AG09309 (cell line): ENCODE measurements around the gene NFATC2.

ENCODE experiments used
- DNase-seq: peaks from one replicate; pipeline ENCODE4 v3.0.0-alpha.2; 2010; ENCODE audit warnings: low read depth
- H3K4me3 ChIP-seq: 2 replicates; pipeline ENCODE4 v1.5.1; 2011; ENCODE audit warnings: mild to moderate bottlenecking, low read depth, low read length, moderate library complexity; ENCODE audit not compliant: control insufficient read depth
- TF ChIP-seq, protein P1 (sequence below): IDR thresholded peaks from 2 replicates; pipeline ENCODE4 v1.5.1; 2011; ENCODE audit warnings: mild to moderate bottlenecking, low read depth, low read length, inconsistent platforms; ENCODE audit not compliant: insufficient read depth, control insufficient read depth; ENCODE audit errors: missing control alignments

The NFATC2 gene

DNA sequence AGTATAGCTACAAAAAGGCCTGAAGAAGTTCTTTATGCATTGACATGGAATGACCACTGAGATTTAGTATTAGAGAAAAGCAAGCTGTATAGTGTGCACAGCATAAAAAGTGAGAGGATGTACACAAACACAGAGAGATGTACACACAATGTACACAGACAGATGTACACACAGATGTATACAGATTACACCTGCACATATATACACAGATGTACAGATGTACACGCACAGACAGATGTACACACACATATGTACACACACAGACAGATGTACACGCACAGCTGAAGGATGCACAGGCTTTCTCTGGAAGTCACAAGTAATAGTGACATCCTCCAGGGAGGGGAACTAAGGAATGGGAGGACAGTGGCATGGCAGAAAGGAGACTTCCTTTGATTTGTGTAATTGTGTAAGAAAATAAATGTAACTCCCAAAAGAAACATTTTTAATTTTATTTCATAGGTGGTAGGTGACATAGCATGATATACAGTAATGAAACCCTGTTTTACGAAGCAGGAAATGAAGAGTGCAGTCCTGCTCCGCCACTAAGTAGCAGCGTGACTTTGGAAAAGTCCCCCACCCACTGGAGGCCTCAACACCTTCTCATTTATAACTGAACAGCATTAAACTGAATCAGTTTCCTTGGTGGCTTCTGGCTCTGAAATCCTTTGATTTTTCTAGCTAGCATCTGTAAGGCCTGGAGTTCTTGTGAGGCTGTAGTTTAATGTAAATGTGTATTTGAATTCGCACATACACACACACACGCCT, 14.1 kb downstream of the NFATC2 start:
- TF ChIP-seq, protein P1, sequence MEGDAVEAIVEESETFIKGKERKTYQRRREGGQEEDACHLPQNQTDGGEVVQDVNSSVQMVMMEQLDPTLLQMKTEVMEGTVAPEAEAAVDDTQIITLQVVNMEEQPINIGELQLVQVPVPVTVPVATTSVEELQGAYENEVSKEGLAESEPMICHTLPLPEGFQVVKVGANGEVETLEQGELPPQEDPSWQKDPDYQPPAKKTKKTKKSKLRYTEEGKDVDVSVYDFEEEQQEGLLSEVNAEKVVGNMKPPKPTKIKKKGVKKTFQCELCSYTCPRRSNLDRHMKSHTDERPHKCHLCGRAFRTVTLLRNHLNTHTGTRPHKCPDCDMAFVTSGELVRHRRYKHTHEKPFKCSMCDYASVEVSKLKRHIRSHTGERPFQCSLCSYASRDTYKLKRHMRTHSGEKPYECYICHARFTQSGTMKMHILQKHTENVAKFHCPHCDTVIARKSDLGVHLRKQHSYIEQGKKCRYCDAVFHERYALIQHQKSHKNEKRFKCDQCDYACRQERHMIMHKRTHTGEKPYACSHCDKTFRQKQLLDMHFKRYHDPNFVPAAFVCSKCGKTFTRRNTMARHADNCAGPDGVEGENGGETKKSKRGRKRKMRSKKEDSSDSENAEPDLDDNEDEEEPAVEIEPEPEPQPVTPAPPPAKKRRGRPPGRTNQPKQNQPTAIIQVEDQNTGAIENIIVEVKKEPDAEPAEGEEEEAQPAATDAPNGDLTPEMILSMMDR, result no peak
- DNase-seq, result no peak

GRCh38 chr20:51526754-51527153, 15.8 kb downstream of the NFATC2 start:
- DNase-seq, result no peak
- TF ChIP-seq, protein P1, result no peak

More for the DNA sequence above, 14.1 kb downstream of the NFATC2 start:
- H3K4me3 ChIP-seq, result no peak overlapping the region

DNA sequence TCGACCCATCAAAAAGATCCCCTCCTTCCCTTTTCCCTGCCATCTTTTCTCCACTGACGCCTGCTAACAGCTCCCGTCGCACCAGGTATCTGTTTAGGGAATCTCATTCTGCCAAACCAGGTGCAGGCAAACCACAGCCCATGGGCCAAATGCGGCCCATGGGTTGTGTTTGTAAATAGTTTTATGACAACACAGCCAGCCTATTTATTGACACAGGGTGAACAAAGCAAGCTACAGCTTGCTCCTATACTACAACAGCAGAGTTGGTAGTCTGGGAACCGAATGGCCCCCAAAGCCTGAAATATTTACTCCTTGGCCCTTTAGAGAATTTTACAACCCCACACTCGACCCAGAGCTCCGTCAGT, 16.4 kb downstream of the NFATC2 start:
- DNase-seq, result no peak
- TF ChIP-seq, protein P1, result no peak
- H3K4me3 ChIP-seq, result no peak overlapping the region

More at GRCh38 chr20:51526754-51527153, 15.8 kb downstream of the NFATC2 start:
- H3K4me3 ChIP-seq, result no peak overlapping the region

DNA sequence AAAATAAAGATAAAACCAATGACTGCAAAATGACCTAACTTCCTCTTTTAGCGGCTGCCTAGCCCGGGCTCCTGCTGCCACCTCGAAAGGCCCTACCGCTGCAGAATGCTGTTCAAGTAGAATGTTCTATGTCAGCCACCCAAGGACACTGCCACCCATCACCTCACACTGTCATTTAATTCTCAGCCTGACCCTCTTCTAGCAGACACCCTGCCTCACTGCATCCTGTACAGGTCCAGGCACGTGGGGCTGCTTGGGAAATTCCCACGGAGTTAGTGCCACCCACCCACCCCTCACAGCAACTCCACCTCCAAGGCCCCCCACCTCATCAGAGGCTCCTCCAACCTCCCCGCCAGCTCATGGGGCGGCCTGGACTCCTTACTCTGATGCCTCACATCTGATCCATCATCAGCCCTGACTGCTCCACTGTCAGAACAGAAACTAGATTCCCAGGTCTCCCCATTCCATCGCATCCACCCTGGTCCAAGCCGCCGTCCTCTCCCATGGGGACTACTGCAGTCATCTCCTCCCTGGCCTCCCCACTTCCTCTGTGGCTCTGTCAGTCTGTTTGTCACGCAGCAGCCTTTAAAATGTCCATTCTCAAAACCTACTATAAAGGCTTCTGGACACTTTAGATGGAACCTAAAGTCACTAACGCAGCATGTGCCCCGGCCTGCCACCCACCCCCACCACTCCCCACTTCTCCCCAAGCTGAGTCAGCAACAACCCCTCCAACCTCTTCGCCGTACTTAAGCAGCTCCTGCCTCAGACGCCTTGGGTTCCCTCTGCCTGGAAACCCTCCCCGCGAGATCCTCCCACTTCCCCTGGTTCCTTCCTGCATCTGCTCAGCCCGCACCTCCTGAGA, 17.0 kb downstream of the NFATC2 start:
- no peak for DNase-seq
- no peak overlapping the region for H3K4me3 ChIP-seq
- TF ChIP-seq, protein P1, result no peak

DNA sequence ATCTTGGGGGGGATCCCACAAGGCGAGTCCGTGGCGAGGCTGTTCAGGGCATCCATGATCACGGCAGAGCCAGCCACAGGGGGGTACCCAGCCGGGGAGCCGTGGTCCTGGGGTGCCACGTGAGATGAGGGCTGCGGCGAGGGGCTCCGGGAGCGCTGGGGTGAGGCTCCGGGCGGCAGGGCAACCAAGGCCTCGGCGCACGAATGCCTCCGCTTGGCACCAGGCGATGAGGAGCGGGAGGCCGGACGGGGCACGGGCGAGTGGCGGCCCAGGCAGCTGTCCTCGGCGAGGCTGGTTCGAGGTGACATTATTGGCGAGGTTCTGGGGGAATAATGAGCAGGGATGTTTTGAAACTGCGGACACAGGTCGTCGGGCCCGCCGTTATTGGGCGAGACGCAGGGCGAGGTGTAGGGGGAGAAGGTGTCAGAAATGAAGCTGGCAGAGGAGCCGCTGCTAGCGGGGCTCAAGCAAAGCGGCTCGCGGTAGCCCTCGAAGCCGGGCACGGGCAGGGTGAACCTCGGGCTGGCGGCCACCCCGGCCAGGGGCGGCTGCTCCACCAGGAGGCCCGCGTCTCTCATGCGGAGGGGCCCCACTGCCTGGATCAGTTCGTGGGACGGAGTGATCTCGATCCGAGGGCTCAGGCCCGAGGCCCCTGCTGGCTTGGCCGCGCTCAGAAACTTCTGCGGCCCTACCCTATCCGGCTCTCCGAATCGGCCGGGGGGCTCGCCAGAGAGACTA, 19.1 kb downstream of the NFATC2 start:
- no peak overlapping the region for H3K4me3 ChIP-seq
- TF ChIP-seq, protein P1, result no peak
- no peak for DNase-seq

GRCh38 chr20:51522207-51522606, 20.3 kb downstream of the NFATC2 start:
- DNase-seq, result no peak
- TF ChIP-seq, protein P1, result no peak
- no peak overlapping the region for H3K4me3 ChIP-seq
